HL-60 (cell line): ENCODE data around the gene KCTD7.
"Not testable (repeated sequence)": the region's sequence is repeated elsewhere in the genome, so short reads cannot be mapped to it uniquely, and the experiment has no call there.

Source experiments
- DNase-seq, 2 experiments: peaks; one replicate each; pipeline ENCODE4 v3.0.0-alpha.2; 2010 to 2020; ENCODE audit warnings: low read depth in 1 of 2, low spot score in 1 of 2
- H3K27ac ChIP-seq: fragments of 250-450 bp; sonication (Bioruptor Pico); replicated peaks from 2 replicates; pipeline ENCODE4 v1.5.1; 2020; ENCODE audit warnings: mild to moderate bottlenecking, moderate library complexity
- H3K27me3 ChIP-seq: fragments of 250-450 bp; sonication (Bioruptor Pico); 2 replicates; pipeline ENCODE4 v1.5.1; 2021; ENCODE audit warnings: mild to moderate bottlenecking, moderate library complexity; ENCODE audit not compliant: insufficient read depth, poor library complexity, severe bottlenecking
- H3K4me3 ChIP-seq: replicated peaks from 2 replicates; pipeline ENCODE4 v1.5.1; 2011; ENCODE audit warnings: mild to moderate bottlenecking, control low read depth, low read length; ENCODE audit not compliant: insufficient read depth
- GABPA ChIP-seq: IDR thresholded peaks from 2 replicates; pipeline ENCODE4 v1.6.1; 2012; ENCODE audit warnings: low read depth
- POLR2AphosphoS5 ChIP-seq: IDR thresholded peaks from 2 replicates; pipeline ENCODE4 v1.6.1; 2012; ENCODE audit warnings: low read depth
- SPI1 ChIP-seq: IDR thresholded peaks from 2 replicates; pipeline ENCODE4 v1.6.1; 2012; ENCODE audit warnings: low read depth, mild to moderate bottlenecking, borderline replicate concordance
- long read RNA-seq: library from polyadenylated mRNA; unstranded; transcript quantifications from one replicate; pipeline ENCODE4 v2.0.0, GENCODE V29; 2020
- TF ChIP-seq, protein P1 (sequence below): IDR thresholded peaks from 2 replicates; pipeline ENCODE4 v1.6.1; 2012; ENCODE audit warnings: low read depth; ENCODE audit not compliant: insufficient replicate concordance
- TF ChIP-seq, protein P2 (sequence below): IDR thresholded peaks from one replicate; pipeline ENCODE4 v1.5.1; 2011; ENCODE audit warnings: low read length, control low read depth, inconsistent platforms; ENCODE audit not compliant: insufficient read depth

The KCTD7 gene
- long read RNA-seq, full-length matches to known transcripts = 30 of 34 reads
- long read RNA-seq, partial matches to known transcripts = 2 of 34 reads
- long read RNA-seq, other reads (novel, unspliced or antisense) = 2 of 34 reads

DNA sequence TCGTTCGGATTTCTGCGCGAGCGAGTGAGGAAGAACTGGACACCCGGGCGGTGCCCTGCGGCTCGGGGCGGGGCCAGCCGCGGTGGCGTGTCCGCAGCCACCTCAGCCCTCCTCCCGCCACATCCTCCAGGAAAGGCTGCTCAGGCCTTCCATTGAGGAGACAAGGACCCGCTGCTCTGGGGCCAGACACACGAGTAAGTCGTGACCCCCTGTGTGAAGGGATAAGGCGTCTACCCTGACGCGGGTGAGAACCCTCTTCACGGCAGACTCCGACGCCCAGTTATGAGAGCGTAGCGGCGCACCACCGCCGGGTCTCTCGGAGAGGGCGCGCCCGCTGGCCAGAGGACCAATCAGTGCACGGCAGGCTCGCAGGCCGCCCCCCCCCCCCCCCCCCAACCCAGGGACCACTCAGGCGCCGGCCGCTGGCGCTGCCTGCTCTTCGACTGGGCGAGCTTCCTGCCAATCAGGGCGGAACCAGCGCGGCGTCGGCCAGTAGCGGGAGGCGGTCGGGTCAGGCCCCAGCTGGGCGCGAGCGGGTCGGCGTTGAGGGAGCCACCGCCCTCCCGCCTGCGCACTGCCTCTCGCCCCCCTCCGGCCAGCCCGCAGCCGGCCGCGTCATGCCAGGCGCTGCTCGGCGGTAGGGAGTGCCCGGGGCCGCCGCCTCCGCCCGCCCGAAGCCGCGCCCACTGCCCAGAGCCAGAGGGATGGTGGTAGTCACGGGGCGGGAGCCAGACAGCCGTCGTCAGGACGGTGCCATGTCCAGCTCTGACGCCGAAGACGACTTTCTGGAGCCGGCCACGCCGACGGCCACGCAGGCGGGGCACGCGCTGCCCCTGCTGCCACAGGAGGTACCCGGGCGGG is at the start of gene KCTD7:
KCTD7 (plus strand) TSS at position 521 of the 861 bp plus-strand sequence; CDS start at position 705, 184 bp downstream.
- peak; percentile 88 to 94 for DNase-seq
- Histone ChIP-seq H3K4me3 (peak within 1 kb of the TSS; percentile 63), H3K27me3 (no peaks in the 10 kb centered on the region), H3K27ac (peak within 1 kb of the TSS; percentile 68)
- TF ChIP-seq SPI1 (no peak), POLR2AphosphoS5 (peak; percentile 63)
- TF ChIP-seq, protein P1, sequence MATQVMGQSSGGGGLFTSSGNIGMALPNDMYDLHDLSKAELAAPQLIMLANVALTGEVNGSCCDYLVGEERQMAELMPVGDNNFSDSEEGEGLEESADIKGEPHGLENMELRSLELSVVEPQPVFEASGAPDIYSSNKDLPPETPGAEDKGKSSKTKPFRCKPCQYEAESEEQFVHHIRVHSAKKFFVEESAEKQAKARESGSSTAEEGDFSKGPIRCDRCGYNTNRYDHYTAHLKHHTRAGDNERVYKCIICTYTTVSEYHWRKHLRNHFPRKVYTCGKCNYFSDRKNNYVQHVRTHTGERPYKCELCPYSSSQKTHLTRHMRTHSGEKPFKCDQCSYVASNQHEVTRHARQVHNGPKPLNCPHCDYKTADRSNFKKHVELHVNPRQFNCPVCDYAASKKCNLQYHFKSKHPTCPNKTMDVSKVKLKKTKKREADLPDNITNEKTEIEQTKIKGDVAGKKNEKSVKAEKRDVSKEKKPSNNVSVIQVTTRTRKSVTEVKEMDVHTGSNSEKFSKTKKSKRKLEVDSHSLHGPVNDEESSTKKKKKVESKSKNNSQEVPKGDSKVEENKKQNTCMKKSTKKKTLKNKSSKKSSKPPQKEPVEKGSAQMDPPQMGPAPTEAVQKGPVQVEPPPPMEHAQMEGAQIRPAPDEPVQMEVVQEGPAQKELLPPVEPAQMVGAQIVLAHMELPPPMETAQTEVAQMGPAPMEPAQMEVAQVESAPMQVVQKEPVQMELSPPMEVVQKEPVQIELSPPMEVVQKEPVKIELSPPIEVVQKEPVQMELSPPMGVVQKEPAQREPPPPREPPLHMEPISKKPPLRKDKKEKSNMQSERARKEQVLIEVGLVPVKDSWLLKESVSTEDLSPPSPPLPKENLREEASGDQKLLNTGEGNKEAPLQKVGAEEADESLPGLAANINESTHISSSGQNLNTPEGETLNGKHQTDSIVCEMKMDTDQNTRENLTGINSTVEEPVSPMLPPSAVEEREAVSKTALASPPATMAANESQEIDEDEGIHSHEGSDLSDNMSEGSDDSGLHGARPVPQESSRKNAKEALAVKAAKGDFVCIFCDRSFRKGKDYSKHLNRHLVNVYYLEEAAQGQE = peak; percentile 15

DNA sequence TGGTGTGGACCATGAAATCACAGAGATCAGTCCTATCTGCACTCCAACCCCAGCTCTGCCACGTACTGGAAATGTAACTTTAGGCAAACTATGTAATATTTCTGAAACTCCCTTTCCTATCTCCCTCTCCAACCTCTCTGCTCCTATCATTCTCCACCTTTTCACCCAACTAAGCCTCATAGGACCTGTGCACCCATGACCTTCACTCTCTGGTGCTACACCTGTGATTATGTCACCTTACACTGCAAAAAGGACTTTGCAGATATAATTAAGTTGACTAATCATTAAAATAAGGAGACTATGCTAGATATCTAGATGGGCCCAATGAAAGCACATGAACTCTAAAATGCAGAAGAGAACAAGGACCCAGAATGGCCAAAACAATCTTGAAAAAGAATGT is 48.3 kb upstream of the KCTD7 start:
- H3K27ac ChIP-seq, H3K27me3 ChIP-seq, DNase-seq, H3K4me3 ChIP-seq: not testable (repeated sequence)

DNA sequence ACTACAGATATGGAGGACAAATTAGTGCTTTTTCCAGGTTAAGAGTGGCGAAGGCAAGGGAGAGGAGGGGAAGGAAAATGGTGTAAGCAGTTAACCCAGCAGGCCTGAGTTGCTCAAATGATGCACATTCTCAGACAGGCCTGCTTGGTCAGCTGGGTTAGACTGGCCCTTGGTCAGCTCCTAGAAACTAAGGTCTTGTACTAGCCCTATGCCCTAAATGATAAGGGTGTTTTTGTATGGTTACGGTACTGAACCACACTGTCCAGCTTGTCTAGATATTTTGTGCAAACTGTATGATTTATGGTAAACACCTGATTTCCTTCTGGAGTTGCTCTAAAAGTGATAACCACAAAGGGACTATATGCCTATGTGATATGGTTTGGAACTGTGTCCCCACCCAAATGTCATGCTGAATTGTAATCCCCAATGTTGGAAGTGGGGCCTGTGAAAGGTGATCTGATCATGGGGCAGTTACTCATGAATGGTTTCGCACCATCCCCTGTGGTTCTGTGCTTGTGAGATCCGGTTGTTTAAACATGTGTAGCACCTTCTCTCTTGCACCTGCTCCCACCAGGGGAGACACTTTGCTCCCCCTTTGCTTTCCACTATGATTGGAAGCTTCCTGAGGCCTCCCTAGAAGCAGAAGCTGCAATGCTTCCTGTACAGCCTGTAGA is 45.7 kb upstream of the KCTD7 start:
- H3K27ac ChIP-seq, DNase-seq, H3K4me3 ChIP-seq, H3K27me3 ChIP-seq: not testable (repeated sequence)

DNA sequence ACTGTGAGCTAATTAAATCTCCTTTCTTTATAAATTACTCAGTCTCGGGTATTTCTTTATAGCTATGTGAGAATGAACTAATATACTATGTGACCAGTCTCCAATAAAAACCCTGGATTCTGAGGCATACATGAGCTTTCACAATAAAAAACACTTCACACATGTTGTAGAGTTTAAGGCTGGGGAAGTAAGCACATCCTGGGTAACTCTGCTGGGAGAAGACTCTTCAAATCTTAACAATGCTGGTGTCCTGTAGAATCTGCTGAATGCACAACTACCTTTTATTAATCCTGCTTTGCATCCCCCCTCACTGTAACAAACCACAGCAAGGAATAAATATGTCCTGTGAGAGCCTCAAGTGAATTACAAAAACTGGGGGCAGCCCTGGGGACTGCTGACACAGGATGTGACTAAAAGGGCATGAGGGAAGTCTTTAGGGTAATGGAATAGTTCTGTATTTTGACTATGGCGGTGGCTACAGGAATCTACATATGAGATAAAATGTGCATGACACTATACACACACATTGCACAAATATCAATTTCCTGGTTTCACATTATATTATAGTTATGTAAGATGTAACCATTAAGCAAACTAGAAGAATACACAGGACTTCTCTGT is 45.1 kb upstream of the KCTD7 start:
- Histone ChIP-seq H3K27ac (no peak overlapping the region), H3K27me3 (no peaks in the 10 kb centered on the region), H3K4me3 (no peak overlapping the region)
- no peak for DNase-seq
- TF ChIP-seq POLR2AphosphoS5 (no peak), SPI1 (no peak), GABPA (no peak)
- TF ChIP-seq, protein P1 = no peak
- TF ChIP-seq, protein P2, sequence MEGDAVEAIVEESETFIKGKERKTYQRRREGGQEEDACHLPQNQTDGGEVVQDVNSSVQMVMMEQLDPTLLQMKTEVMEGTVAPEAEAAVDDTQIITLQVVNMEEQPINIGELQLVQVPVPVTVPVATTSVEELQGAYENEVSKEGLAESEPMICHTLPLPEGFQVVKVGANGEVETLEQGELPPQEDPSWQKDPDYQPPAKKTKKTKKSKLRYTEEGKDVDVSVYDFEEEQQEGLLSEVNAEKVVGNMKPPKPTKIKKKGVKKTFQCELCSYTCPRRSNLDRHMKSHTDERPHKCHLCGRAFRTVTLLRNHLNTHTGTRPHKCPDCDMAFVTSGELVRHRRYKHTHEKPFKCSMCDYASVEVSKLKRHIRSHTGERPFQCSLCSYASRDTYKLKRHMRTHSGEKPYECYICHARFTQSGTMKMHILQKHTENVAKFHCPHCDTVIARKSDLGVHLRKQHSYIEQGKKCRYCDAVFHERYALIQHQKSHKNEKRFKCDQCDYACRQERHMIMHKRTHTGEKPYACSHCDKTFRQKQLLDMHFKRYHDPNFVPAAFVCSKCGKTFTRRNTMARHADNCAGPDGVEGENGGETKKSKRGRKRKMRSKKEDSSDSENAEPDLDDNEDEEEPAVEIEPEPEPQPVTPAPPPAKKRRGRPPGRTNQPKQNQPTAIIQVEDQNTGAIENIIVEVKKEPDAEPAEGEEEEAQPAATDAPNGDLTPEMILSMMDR = no peak

DNA sequence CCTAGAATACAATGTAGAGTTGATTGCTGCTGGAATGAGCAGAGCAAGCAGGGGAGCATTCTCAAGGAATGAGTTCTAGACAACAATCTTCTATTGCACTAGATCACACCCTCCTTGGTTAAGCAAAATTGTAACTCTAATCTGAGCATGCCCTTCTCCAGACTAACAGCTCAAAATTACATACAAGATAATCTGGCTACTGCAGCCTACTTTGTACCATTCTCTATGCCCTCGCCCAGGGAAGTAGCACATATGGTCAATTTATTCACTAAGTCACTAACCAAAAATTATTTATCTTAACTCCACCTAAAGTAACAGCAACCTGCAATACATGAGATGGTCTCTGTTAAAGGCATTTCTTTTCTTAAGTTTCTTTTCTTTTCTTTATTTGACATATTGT is 42.5 kb upstream of the KCTD7 start:
- no peak overlapping the region for H3K4me3 ChIP-seq
- TF ChIP-seq SPI1 (no peak), POLR2AphosphoS5 (no peak), GABPA (no peak)
- TF ChIP-seq, protein P1 = no peak
- TF ChIP-seq, protein P2 = no peak
- DNase-seq = no peak
- no peaks in the 10 kb centered on the region for H3K27me3 ChIP-seq
- H3K27ac ChIP-seq = no peak overlapping the region

DNA sequence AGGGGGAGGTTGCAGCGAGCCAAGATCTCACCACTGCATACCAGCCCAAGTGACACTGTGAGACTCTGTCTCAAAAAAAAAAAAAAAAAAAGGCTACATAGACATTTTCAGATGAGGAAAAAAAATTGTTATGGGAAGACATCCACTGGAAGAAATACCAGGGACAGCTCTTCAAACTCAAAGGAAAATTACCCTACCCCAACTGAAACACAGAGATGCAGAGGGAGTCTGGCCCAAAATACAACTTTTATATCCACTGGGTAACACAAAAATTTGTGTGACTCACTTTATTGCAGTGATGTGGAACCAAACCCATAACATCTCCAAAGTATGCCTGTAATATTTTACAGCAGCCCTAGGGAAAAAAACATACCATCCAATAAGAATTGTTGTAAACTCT is 40.5 kb upstream of the KCTD7 start:
- H3K27ac ChIP-seq, DNase-seq, H3K27me3 ChIP-seq, H3K4me3 ChIP-seq: not testable (repeated sequence)
